Nephron (organoid): ENCODE measurements around the gene TMEM39B.
"Not testable (repeated sequence)": the region's sequence is repeated elsewhere in the genome, so short reads cannot be mapped to it uniquely, and the experiment has no call there.

Source experiments
- H3K27ac Mint-ChIP-seq, 3 experiments: 2 replicates each; pipeline ENCODE4 v1.8.0; 2020; ENCODE audit warnings: mixed read lengths in 3 of 3, mild to moderate bottlenecking in 2 of 3, moderate library complexity in 1 of 3
- H3K27me3 Mint-ChIP-seq: 2 replicates; pipeline ENCODE4 v1.8.0; 2021; ENCODE audit warnings: low read depth, mild to moderate bottlenecking, moderate library complexity, mixed read lengths
- H3K36me3 Mint-ChIP-seq: 2 replicates; pipeline ENCODE4 v1.8.0; 2020; ENCODE audit warnings: low read depth, mixed read lengths
- H3K4me1 Mint-ChIP-seq: 2 replicates; pipeline ENCODE4 v1.8.0; 2020; ENCODE audit warnings: mixed read lengths
- H3K4me3 Mint-ChIP-seq, 3 experiments: 2 replicates each; pipeline ENCODE4 v1.8.0; 2020; ENCODE audit warnings: mild to moderate bottlenecking in 3 of 3, mixed read lengths in 3 of 3, moderate library complexity in 2 of 3
- H3K9me3 Mint-ChIP-seq: 2 replicates; pipeline ENCODE4 v1.8.0; 2020; ENCODE audit warnings: mixed read lengths
- CTCF ChIP-seq, 3 experiments: fragments of 200-600 bp; sonication (generic); IDR thresholded peaks; one replicate each; pipeline ENCODE4 v1.5.0; 2021; ENCODE audit warnings: antibody characterized with exemption in 3 of 3; ENCODE audit not compliant: unreplicated experiment in 3 of 3

The TMEM39B gene

GRCh38 chr1:32071758-32072621 is 749 bp upstream of the TMEM39B start:
- peaks cover 8% of the 10 kb centered on the region for H3K36me3 Mint-ChIP-seq
- no peak for TF ChIP-seq CTCF (IDR thresholded peaks at IDR 0.05; ENCODE audit: unreplicated experiment in 3 of 3)
- H3K4me1 Mint-ChIP-seq, result peaks cover 25% of the 10 kb centered on the region
- peak overlapping the region; percentile 93 to 99 (median 98) for H3K27ac Mint-ChIP-seq
- H3K27me3 Mint-ChIP-seq, result no peaks in the 10 kb centered on the region
- H3K4me3 Mint-ChIP-seq, result peak overlapping the region; percentile 88 to 92 (median 88)
- H3K9me3 Mint-ChIP-seq, result no peaks in the 10 kb centered on the region

GRCh38 chr1:32073299-32074229 is 825 bp downstream of the TMEM39B start:
- peak in 2 of 3 experiments; percentile 16 to 47 for TF ChIP-seq CTCF (IDR thresholded peaks at IDR 0.05; ENCODE audit: unreplicated experiment in 3 of 3)
- H3K4me3 Mint-ChIP-seq, result peak overlapping the region; percentile 88 to 92 (median 88)
- peak overlapping the region; percentile 93 to 99 (median 98) for H3K27ac Mint-ChIP-seq
- peaks cover 18% of the 10 kb centered on the region for H3K36me3 Mint-ChIP-seq
- H3K4me1 Mint-ChIP-seq, result peaks cover 25% of the 10 kb centered on the region
- H3K9me3 Mint-ChIP-seq, result no peaks in the 10 kb centered on the region
- no peaks in the 10 kb centered on the region for H3K27me3 Mint-ChIP-seq

- Mint-ChIP-seq H3K9me3 (no peaks in the 10 kb centered on the region), H3K4me3 (peak overlapping the region; percentile 56 to 73 (median 70)), H3K27me3 (no peaks in the 10 kb centered on the region), H3K27ac (no peak overlapping the region), H3K4me1 (peaks cover 20% of the 10 kb centered on the region), H3K36me3 (peaks cover 24% of the 10 kb centered on the region)
- TF ChIP-seq CTCF (IDR thresholded peaks at IDR 0.05; ENCODE audit: unreplicated experiment in 3 of 3), result no peak
Observed at GRCh38 chr1:32074841-32075240, 2.1 kb downstream of the TMEM39B start.

- Mint-ChIP-seq H3K36me3 (peaks cover 38% of the 10 kb centered on the region), H3K27me3 (no peaks in the 10 kb centered on the region), H3K4me1 (peaks cover 13% of the 10 kb centered on the region), H3K9me3 (no peaks in the 10 kb centered on the region), H3K4me3 (peak overlapping the region in 2 of 3 experiments; percentile 16 to 40), H3K27ac (peak overlapping the region in 1 of 3 experiments; percentile 68)
- TF ChIP-seq CTCF (IDR thresholded peaks at IDR 0.05; ENCODE audit: unreplicated experiment in 3 of 3), result no peak
Observed at GRCh38 chr1:32077451-32077850, 4.7 kb downstream of the TMEM39B start.

- no peak for TF ChIP-seq CTCF (IDR thresholded peaks at IDR 0.05; ENCODE audit: unreplicated experiment in 3 of 3)
- no peak overlapping the region for H3K4me3 Mint-ChIP-seq
- no peaks in the 10 kb centered on the region for H3K4me1 Mint-ChIP-seq
- no peak overlapping the region for H3K27ac Mint-ChIP-seq
- H3K27me3 Mint-ChIP-seq, result no peaks in the 10 kb centered on the region
- peaks cover 62% of the 10 kb centered on the region for H3K36me3 Mint-ChIP-seq
- H3K9me3 Mint-ChIP-seq, result no peaks in the 10 kb centered on the region
Observed at GRCh38 chr1:32082022-32082421, 9.3 kb downstream of the TMEM39B start.

- H3K36me3 Mint-ChIP-seq, result peaks cover 63% of the 10 kb centered on the region
- not testable (repeated sequence) for H3K4me1 Mint-ChIP-seq, H3K9me3 Mint-ChIP-seq, H3K4me3 Mint-ChIP-seq, H3K27me3 Mint-ChIP-seq, H3K27ac Mint-ChIP-seq
Observed at GRCh38 chr1:32086381-32086780, 13.6 kb downstream of the TMEM39B start.
